B cell (primary cell): Measurements from ENCODE around the gene TBC1D4. TPM values are rescaled to one million over a fixed set of nuclear protein-coding genes. Genes with fewer than 3 reads are reported as not detected.

Source experiments
- ATAC-seq: fragments of 200-7000 bp; cut with Tn5 transposase; one replicate; pipeline ENCODE4 v1.10.0; 2021; ENCODE audit warnings: low read depth, mild to moderate bottlenecking, moderate number of reproducible peaks, moderate library complexity
- CTCF ChIA-PET: fragments of 350-600 bp; sonication (Branson Sonifier 250); formaldehyde crosslinking; loops from one replicate; lab custom pipeline; 2021; ENCODE audit warnings: antibody characterized with exemption, inconsistent platforms; lab: Charles Lee
- POLR2A ChIA-PET: fragments of 350-600 bp; sonication (Branson Sonifier 250); formaldehyde crosslinking; loops from one replicate; lab custom pipeline; 2021; ENCODE audit warnings: antibody characterized with exemption; lab: Charles Lee
- DNase-seq: peaks from one replicate; pipeline ENCODE4 v3.0.0; 2013
- H2AFZ ChIP-seq: 2 replicates; pipeline ENCODE4 v1.6.1; 2012; ENCODE audit warnings: mild to moderate bottlenecking, low read depth, low read length; ENCODE audit not compliant: insufficient read depth, poor library complexity, severe bottlenecking
- H3K27ac ChIP-seq, 2 donors: 1 replicate in 1 of 2; 2 replicates in 1 of 2; pipeline ENCODE4 v1.5.1; 2012 to 2013; ENCODE audit warnings: low read length in 2 of 2, mild to moderate bottlenecking in 2 of 2, moderate library complexity in 1 of 2
- H3K27me3 ChIP-seq, 4 experiments: fragments of 200-600 bp in 1 of 4; sonication (generic) in 1 of 4; replicated peaks in 1 of 4; 1 replicate in 2 of 4; 2 replicates in 2 of 4; pipeline versions ENCODE4 v1.6.1 to v1.7.0; 2013 to 2016; ENCODE audit warnings: low read length in 3 of 4, mild to moderate bottlenecking in 2 of 4, mixed read lengths in 1 of 4, moderate library complexity in 1 of 4; ENCODE audit not compliant: insufficient read depth in 4 of 4, control insufficient read depth in 3 of 4; ENCODE audit errors: control extremely low read depth in 1 of 4
- H3K36me3 ChIP-seq, 2 experiments: replicated peaks in 1 of 2; 1 replicate in 1 of 2; 2 replicates in 1 of 2; pipeline versions ENCODE4 v1.6.1 to v1.7.1; 2013; ENCODE audit warnings: low read length in 1 of 2; ENCODE audit not compliant: insufficient read depth in 2 of 2, control insufficient read depth in 1 of 2; ENCODE audit errors: control extremely low read depth in 1 of 2, extremely low read depth in 1 of 2
- H3K4me1 ChIP-seq, 2 donors: fragments of 200-600 bp in 1 of 2; sonication (generic) in 1 of 2; 1 replicate in 1 of 2; 2 replicates in 1 of 2; pipeline versions ENCODE4 v1.5.1 to v1.6.1; 2013 to 2017; ENCODE audit warnings: low read length in 2 of 2; ENCODE audit not compliant: control insufficient read depth in 2 of 2, insufficient read depth in 2 of 2
- H3K4me2 ChIP-seq: replicated peaks from 2 replicates; pipeline ENCODE3; 2012; ENCODE audit warnings: mild to moderate bottlenecking, low read depth, low read length; ENCODE audit not compliant: poor library complexity, severe bottlenecking
- H3K4me3 ChIP-seq, 5 experiments: fragments of 200-600 bp in 1 of 5; sonication (generic) in 1 of 5; 1 replicate in 3 of 5; 2 replicates in 2 of 5; pipeline versions ENCODE4 v1.5.1 to v1.7.0; 2011 to 2016; ENCODE audit warnings: low read length in 4 of 5, mild to moderate bottlenecking in 4 of 5, low read depth in 2 of 5, control low read depth in 1 of 5, moderate library complexity in 1 of 5; ENCODE audit not compliant: insufficient read depth in 1 of 5; ENCODE audit errors: control extremely low read depth in 1 of 5, extremely low read depth in 1 of 5
- H3K79me2 ChIP-seq: fragments of 200-600 bp; sonication (generic); one replicate; pipeline ENCODE4 v1.6.0; 2016; ENCODE audit warnings: low read length; ENCODE audit not compliant: control insufficient read depth, insufficient read depth
- H3K9ac ChIP-seq: fragments of 200-600 bp; sonication (generic); 2 replicates; pipeline ENCODE4 v1.6.1; 2017; ENCODE audit warnings: mild to moderate bottlenecking, low read length, moderate library complexity
- H3K9me3 ChIP-seq, 3 donors: one replicate each; pipeline versions ENCODE4 v1.6.1 to v1.7.1; 2013; ENCODE audit warnings: low read length in 2 of 3; ENCODE audit not compliant: control insufficient read depth in 2 of 3, insufficient read depth in 1 of 3; ENCODE audit errors: control extremely low read depth in 1 of 3
- H4K20me1 ChIP-seq: 2 replicates; pipeline ENCODE4 v1.6.0; 2012; ENCODE audit warnings: mild to moderate bottlenecking, low read length; ENCODE audit not compliant: insufficient read depth, control insufficient read depth, poor library complexity, severe bottlenecking
- H3K27ac Mint-ChIP-seq: one replicate; pipeline ENCODE4 v1.8.0; 2021; ENCODE audit warnings: mixed read lengths
- H3K27me3 Mint-ChIP-seq: one replicate; pipeline ENCODE4 v1.8.0; 2021; ENCODE audit warnings: mixed read lengths
- H3K4me1 Mint-ChIP-seq: one replicate; pipeline ENCODE4 v1.8.0; 2021; ENCODE audit warnings: mixed read lengths
- H3K4me3 Mint-ChIP-seq: one replicate; pipeline ENCODE4 v1.8.0; 2021; ENCODE audit warnings: mixed read lengths
- H3K9me3 Mint-ChIP-seq: one replicate; pipeline ENCODE4 v1.8.0; 2022; ENCODE audit warnings: mixed read lengths; ENCODE audit not compliant: insufficient read depth
- CTCF ChIP-seq: fragments of 200-600 bp; IDR thresholded peaks from one replicate; pipeline ENCODE4 v1.8.0; 2022; ENCODE audit warnings: antibody characterized with exemption, mild to moderate bottlenecking
- EZH2 ChIP-seq: IDR thresholded peaks from 2 replicates; pipeline ENCODE4 v1.6.1; 2012; ENCODE audit warnings: borderline replicate concordance, low read depth, mild to moderate bottlenecking, moderate library complexity, low read length; ENCODE audit not compliant: insufficient read depth, poor library complexity, severe bottlenecking
- WGBS: methylation state at CpG from one replicate; pipeline ENCODE4 v1.1.5; 2013; ENCODE audit warnings: missing lambda C conversion rate; ENCODE audit not compliant: insufficient coverage; 5-methylcytosine and 5-hydroxymethylcytosine counted together
- intact Hi-C: fragments of 100-400 bp; cut with micrococcal nuclease; formaldehyde crosslinking; loops from one replicate; pipeline ENCODE4 v1.10.0; 2022
- polyA plus RNA-seq: library from polyadenylated mRNA; depleted of rRNA; stranded (reverse); fragments of >200 nt; gene quantifications from 2 replicates; pipeline ENCODE4 v1.2.3, GENCODE V29; 2012
- total RNA-seq, 2 donors: library from RNA; stranded (reverse); fragments of 120-200 nt in 1 of 2; gene quantifications; 1 replicate in 1 of 2; 2 replicates in 1 of 2; pipeline versions ENCODE4 v1.2.3 to v1.2.4, GENCODE V29; 2013 to 2022

Gene TBC1D4
- total and polyA plus RNA-seq, 2 donors (not counting 1 experiment from before 2014, with no cell fraction given): 1.6 to 3.5 TPM

- Histone ChIP-seq H3K4me3 (no peak overlapping the region), H3K9ac (no peak overlapping the region), H3K27me3 (no peaks in the 10 kb centered on the region), H3K36me3 (no peaks in the 10 kb centered on the region), H3K79me2 (no peaks in the 10 kb centered on the region), H3K4me1 (peaks cover 0 to 6% of the 10 kb centered on the region in 2 donors), H2AFZ (no peak overlapping the region), H3K27ac (no peak overlapping the region), H3K4me2 (no peak overlapping the region), H3K9me3 (peaks cover 0 to 5% (median 0%) of the 10 kb centered on the region in 3 donors), H4K20me1 (no peaks in the 10 kb centered on the region)
- ChIA-PET CTCF (no interaction called here), POLR2A (no interaction called here)
- intact Hi-C loops: no loop called here
- WGBS: 40% methylated on average over 1 of the region's 3 CpGs
- DNase-seq (no peak), ATAC-seq (no peak)
- no peaks in the 10 kb centered on the region for H3K9me3 Mint-ChIP-seq
- TF ChIP-seq EZH2: no peak
- no peak for TF ChIP-seq CTCF
- H3K4me3 Mint-ChIP-seq: no peak overlapping the region
- H3K4me1 Mint-ChIP-seq: peaks cover 3% of the 10 kb centered on the region
- H3K27ac Mint-ChIP-seq: no peak overlapping the region
- H3K27me3 Mint-ChIP-seq: no peaks in the 10 kb centered on the region
Measured at GRCh38 chr13:75505327-75505726, 23.4 kb upstream of the TBC1D4 start.

- WGBS: 92% methylated on average over 2 of the region's 5 CpGs
- Histone ChIP-seq H3K36me3 (no peaks in the 10 kb centered on the region), H3K9me3 (no peaks in the 10 kb centered on the region), H3K4me3 (no peak overlapping the region), H3K79me2 (no peaks in the 10 kb centered on the region), H3K27ac (no peak overlapping the region), H3K4me1 (no peaks in the 10 kb centered on the region), H3K9ac (no peak overlapping the region), H3K27me3 (no peaks in the 10 kb centered on the region), H2AFZ (no peak overlapping the region), H3K4me2 (no peak overlapping the region), H4K20me1 (no peaks in the 10 kb centered on the region)
- ChIA-PET CTCF (no interaction called here), POLR2A (no interaction called here)
- Mint-ChIP-seq H3K4me3 (no peak overlapping the region), H3K9me3 (no peaks in the 10 kb centered on the region), H3K27ac (no peak overlapping the region), H3K27me3 (peaks cover 7% of the 10 kb centered on the region), H3K4me1 (no peaks in the 10 kb centered on the region)
- TF ChIP-seq CTCF: no peak
- no peak for TF ChIP-seq EZH2
- intact Hi-C loops: no loop called here
- ATAC-seq (no peak), DNase-seq (no peak)
Measured at GRCh38 chr13:75495938-75496337, 14.0 kb upstream of the TBC1D4 start.
